CD4-positive, alpha-beta T cell treated with Interleukin-15 for 1 hour (primary cell): ENCODE results near the gene DDX60.
"Not testable (repeated sequence)": the region's sequence is repeated elsewhere in the genome, so short reads cannot be mapped to it uniquely, and the experiment has no call there.

Experiments
- DNase-seq: peaks from one replicate; pipeline ENCODE4 v3.0.0-alpha.2; 2020

The DDX60 gene

GRCh38 chr4:168293386-168293975 lies 25.1 kb downstream of the DDX60 start:
- DNase-seq = no peak

GRCh38 chr4:168291242-168291641 lies 27.3 kb downstream of the DDX60 start:
- no peak for DNase-seq

GRCh38 chr4:168285850-168286249 lies 32.7 kb downstream of the DDX60 start:
- not testable (repeated sequence) for DNase-seq

DNA sequence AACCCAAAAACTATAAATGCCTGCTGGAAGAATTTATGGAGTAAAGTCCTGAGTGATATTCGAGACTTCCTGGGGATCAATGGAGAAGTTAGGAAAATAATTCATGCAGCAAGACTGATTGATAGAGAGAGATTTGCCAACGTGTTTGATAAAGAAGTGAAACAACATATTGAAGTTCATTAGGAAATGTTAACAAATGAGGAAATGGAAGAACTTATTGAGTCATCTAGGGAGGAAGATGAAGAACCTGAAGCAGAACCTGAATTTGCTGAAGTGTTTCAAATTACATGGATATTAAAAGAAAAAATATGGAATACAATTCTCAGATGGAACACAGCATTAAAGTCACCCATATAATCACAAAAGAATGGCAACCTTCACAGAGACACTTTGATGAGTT lies 39.0 kb downstream of the DDX60 start:
- no peak for DNase-seq

DNA sequence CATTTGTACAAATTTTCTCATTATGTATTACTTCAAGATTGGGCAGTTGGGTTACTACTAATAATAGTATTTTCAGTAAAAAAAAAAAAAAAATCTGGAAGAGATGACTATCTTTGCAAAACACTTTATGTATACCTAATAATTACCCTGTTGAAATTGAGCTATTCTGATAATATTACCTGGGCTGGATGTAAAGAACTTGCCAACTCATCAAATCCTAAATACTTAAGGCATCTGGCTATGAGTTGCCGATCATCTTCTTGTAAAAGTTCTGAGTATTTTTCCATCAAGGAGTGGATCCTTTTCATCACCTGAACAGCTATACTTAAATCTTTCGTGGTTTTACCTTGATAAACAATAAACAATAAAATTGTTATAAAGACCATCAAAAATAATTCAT lies 42.7 kb downstream of the DDX60 start:
- no peak for DNase-seq

DNA sequence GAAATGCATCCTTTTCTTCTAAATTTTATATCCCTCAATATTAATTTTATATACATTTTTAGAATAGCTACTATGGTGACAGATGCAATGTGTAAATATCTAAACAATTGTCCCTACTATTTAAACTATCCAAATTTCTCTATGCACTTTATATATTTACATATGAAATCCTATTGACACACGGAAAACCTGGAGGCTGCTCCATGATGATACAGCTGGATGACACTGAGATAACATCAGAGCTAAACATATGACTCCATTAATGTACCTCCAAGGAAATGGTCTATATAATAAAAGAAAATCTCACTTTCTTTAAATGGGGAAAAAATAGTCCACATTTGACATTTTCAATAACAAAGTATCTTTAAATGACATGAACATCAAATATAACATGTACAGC lies 43.7 kb downstream of the DDX60 start:
- DNase-seq = no peak

DNA sequence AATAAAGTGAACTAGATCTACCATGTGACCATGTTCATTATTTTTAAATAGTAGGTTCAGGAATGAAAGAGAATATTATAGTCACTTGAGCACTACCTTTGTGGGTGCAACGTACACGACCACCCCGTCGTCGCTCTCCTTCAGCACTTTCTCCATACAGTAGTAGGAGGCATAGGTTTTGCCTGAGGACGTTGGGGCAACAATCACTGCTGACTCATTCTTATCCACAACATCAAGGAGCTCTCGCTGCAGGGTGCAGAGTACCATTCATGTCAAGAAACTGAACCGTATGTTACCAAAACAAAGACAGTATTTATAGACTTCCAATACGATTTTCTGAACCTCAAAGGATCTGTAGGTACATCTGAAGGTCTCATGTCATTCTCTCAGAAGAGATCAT lies 44.7 kb downstream of the DDX60 start:
- DNase-seq = no peak

DNA sequence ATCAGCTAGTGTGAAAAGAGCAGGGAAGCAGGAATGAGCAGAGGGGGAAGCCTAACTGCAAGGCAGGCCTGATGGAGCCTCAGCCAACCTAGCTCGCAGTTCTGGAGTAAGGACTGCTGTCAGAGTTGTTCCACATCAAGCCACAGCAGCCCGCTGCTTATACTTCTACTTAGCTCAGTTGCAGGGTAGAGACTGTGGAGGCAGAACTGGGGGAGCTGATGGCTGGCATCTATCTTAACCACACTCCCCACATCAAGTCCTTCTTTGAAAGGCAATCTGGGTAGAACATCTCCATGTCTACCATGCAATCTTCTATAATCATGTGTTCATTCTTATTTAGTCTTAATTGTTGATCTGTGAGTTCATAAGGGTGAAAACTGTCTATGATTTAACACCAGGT lies 46.1 kb downstream of the DDX60 start:
- DNase-seq = no peak

DNA sequence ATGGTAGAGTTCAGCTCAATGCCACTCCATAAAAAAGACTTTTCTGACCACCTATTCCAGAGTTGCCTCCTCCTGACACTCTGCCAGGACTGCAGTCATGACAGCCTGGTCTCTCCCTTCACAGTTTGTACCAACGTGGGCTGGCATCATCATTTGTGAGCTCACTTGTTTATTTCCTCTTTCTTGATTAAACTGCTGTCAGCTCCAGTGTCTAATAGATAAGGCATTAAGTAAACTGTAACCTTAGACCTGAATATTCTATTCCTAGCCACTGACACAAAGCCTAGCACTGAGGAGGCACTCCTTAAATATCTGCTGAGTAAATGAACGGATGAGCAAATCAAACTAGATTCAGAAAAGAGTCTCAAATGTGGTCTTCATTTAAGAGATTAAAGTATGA lies 48.7 kb downstream of the DDX60 start:
- no peak for DNase-seq

GRCh38 chr4:168265327-168265726 lies 53.2 kb downstream of the DDX60 start:
- no peak for DNase-seq

DNA sequence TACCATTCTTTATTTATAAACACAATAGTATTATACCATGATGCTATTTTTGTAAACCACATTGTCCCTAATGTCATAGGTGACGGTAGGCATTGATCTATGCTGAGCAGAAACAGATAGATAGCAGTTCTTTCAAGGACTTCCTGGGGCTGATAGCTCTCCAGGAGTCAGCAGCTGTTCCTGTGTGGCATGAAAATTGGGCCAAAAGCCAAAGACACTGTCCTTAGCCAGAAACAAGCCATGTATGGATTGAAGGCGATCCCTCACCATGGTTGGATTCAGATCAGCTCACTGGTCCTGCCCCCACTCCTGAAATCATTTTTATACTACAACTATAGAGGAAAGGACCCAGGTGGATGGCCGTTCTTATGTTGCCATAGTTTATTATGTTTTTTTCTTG lies 53.6 kb downstream of the DDX60 start:
- DNase-seq = no peak

- no peak for DNase-seq
Measured at GRCh38 chr4:168263039-168263438, 55.5 kb downstream of the DDX60 start.

DNA sequence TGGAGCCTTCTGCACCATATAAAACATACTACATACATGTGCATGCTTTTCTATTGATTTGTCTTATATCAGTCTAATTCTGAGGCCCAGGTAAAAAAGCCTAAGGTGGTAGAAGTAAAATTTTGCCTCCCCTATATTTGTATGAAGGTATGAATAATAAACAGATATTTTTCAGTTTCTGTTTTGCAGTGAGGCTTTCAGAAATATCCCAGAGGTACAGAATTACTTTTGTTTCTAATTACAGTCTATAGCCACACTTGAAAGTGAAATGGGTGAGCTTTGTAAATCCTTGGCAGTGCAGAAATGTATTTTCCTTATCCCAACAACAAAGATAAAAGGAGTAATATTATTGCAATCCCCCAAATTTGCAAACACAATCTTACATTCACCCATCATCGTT lies 59.5 kb downstream of the DDX60 start:
- no peak for DNase-seq

- no peak for DNase-seq
Measured at GRCh38 chr4:168257768-168258167, 60.8 kb downstream of the DDX60 start.

- no peak for DNase-seq
Measured at GRCh38 chr4:168248176-168248710, 70.3 kb downstream of the DDX60 start.

GRCh38 chr4:168247603-168248002 lies 70.9 kb downstream of the DDX60 start:
- no peak for DNase-seq

- no peak for DNase-seq
Measured at GRCh38 chr4:168241953-168242352, 76.6 kb downstream of the DDX60 start.

DNA sequence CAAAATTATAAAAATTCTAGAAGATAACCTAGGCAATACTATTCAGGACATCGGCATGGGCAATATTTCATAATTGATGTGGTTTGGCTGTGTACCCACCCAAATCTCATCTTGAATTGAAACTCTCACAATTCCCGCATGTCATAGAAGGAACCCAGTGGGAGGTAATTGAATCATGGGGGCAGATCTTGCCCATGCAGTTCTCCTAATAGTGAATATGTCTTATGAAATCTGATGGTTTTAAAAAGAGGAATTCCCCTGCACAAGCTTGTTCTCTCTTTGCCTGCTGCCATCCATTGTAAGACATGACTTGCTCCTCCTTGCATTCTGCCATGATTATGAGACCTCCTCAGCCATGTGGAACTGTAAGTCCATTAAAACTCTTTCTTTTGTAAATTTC lies 77.7 kb downstream of the DDX60 start:
- no peak for DNase-seq

DNA sequence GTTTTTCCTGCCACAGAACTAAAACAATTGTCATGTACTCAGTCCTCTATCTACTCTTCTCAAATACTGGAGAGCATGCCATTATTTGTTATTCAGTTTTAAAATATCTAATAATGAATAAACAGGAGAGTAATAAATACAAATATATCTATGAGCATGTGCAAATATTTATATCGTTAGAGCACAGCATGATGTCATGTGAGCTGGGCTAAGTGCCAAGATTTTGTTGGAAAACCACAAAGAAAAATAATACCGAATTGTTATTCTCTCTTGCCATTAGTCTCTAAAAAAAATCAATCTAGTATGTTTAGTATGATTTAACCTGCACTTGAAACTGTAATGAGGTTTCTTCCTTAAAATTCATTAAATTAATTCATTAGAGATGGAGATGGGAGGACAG lies 97.3 kb downstream of the DDX60 start:
- no peak for DNase-seq

DNA sequence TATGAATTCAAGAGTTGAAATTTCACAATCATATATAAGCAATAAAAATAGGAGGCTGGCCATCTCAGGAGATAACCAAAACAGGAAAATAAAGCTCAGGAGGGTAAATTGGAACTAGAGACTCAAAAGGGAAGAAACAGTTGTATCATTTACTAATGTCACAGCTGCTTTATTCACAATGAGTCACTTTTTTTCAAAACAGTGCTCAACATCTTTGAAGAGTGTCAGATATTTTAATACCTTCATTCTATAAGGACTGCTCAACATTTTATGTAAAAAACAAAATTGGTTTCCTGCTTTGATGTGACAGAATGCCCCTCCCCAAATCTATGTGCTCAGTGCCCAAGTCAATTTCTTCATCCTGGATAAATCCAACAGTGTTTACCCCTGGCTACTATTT lies 97.7 kb downstream of the DDX60 start:
- DNase-seq = no peak

DNA sequence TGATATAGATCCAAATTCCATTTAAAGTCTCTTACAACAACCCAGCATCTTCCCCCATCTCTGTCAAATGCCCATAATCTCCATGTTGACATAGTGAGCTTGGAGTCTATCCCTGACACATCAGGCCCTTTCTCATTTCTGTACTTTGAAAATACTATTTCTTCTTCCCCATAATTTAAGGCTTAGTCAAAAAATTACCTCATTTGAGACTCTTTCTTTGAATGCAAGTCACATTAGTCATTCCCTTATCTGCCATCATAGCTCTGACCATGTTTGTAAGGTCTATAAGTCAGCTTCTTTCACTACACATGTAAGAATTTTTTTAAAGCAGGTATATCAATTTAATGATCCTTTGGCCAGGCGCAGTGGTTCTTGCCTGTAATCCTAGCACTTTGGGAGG lies 99.9 kb downstream of the DDX60 start:
- no peak for DNase-seq

DNA sequence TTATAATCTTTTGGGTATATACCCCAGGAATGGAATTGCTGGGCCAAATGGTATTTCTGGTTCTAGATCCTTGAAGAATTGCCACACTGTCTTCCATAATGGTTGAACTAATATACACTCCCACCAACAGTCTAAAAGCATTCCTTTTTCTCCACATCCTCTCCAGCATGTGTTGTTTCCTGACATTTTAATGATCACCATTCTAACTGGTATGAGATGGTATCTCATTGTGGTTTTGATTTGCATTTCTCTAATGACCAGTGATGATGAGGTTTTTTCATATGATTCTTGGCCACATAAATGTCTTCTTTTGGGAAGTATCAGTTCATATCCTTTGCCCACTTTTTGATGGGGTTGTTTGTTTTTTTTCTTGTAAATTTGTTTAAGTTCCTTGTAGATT lies 105.0 kb downstream of the DDX60 start:
- not testable (repeated sequence) for DNase-seq

GRCh38 chr4:168212656-168213055 lies 105.9 kb downstream of the DDX60 start:
- no peak for DNase-seq

GRCh38 chr4:168208957-168209614 lies 109.5 kb downstream of the DDX60 start:
- DNase-seq = no peak
